IMR-90 (cell line): ENCODE results near the gene HCK. TPM values are rescaled to one million over a fixed set of nuclear protein-coding genes. Genes with fewer than 3 reads are reported as not detected.

ENCODE experiments used
- ATAC-seq: fragments of 200-7000 bp; cut with Tn5 transposase; 2 replicates; pipeline ENCODE4 v1.9.1; 2020; ENCODE audit warnings: low read depth, mild to moderate bottlenecking, moderate library complexity
- BruUV-seq: library from RNA; stranded (reverse); fragments of 400-500 nt; replicated peaks from 2 replicates; lab custom pipeline; 2021; lab: Mats Ljungman, UMichigan
- CTCF ChIA-PET: fragments of 300-600 bp; formaldehyde crosslinking; extraction: SDS; loops from one replicate; lab custom pipeline; 2021; ENCODE audit warnings: antibody characterized with exemption; lab: Yijun Ruan, JAX
- POLR2A ChIA-PET: fragments of 300-600 bp; sonication (Branson Sonifier 250); formaldehyde crosslinking; loops from one replicate; lab custom pipeline; 2022; ENCODE audit warnings: antibody characterized with exemption; ENCODE audit not compliant: unreplicated experiment; lab: Charles Lee
- DNase-seq: peaks from one replicate; pipeline ENCODE4 v3.0.0; 2013
- H2AFZ ChIP-seq: replicated peaks from 2 replicates; pipeline ENCODE3; 2013; ENCODE audit warnings: low read length, mild to moderate bottlenecking; ENCODE audit not compliant: poor library complexity
- H2AK5ac ChIP-seq: 2 replicates; pipeline ENCODE4 v1.6.1; 2013; ENCODE audit warnings: low read depth, low read length, inconsistent platforms
- H2AK9ac ChIP-seq: replicated peaks from 2 replicates; pipeline ENCODE3; 2013; ENCODE audit warnings: mild to moderate bottlenecking, low read depth, low read length, moderate library complexity; ENCODE audit not compliant: poor library complexity
- H2BK120ac ChIP-seq: 2 replicates; pipeline ENCODE4 v1.6.1; 2013; ENCODE audit warnings: low read depth, low read length, inconsistent platforms
- H2BK15ac ChIP-seq: 3 replicates; pipeline ENCODE4 v1.6.1; 2013; ENCODE audit warnings: low read depth, low read length, inconsistent platforms
- H2BK20ac ChIP-seq: 2 replicates; pipeline ENCODE4 v1.6.1; 2013; ENCODE audit warnings: low read depth, mild to moderate bottlenecking, inconsistent platforms, low read length, moderate library complexity
- H2BK5ac ChIP-seq: 2 replicates; pipeline ENCODE4 v1.6.1; 2013; ENCODE audit warnings: mild to moderate bottlenecking, low read depth, low read length, inconsistent platforms; ENCODE audit not compliant: poor library complexity, severe bottlenecking
- H3K14ac ChIP-seq: replicated peaks from 2 replicates; pipeline ENCODE4 v1.6.1; 2013; ENCODE audit warnings: low read depth, low read length, inconsistent platforms
- H3K18ac ChIP-seq: 2 replicates; pipeline ENCODE4 v1.6.1; 2013; ENCODE audit warnings: low read depth, low read length, control low read depth
- H3K23ac ChIP-seq: 2 replicates; pipeline ENCODE4 v1.6.1; 2013; ENCODE audit warnings: low read depth, low read length, inconsistent platforms
- H3K27ac ChIP-seq: 2 replicates; pipeline ENCODE4 v1.5.1; 2013; ENCODE audit warnings: mild to moderate bottlenecking, control low read depth, low read length; ENCODE audit not compliant: insufficient read depth
- H3K27me3 ChIP-seq: 2 replicates; pipeline ENCODE4 v1.6.1; 2013; ENCODE audit warnings: low read length; ENCODE audit not compliant: control insufficient read depth, insufficient read depth
- H3K36me3 ChIP-seq: 2 replicates; pipeline ENCODE4 v1.6.1; 2013; ENCODE audit warnings: low read length, mixed read lengths; ENCODE audit not compliant: control insufficient read depth, insufficient read depth
- H3K4ac ChIP-seq: 2 replicates; pipeline ENCODE4 v1.6.1; 2013; ENCODE audit warnings: low read depth, low read length, inconsistent platforms
- H3K4me1 ChIP-seq: 2 replicates; pipeline ENCODE4 v1.6.1; 2013; ENCODE audit warnings: low read length, mixed read lengths; ENCODE audit not compliant: control insufficient read depth, insufficient read depth
- H3K4me2 ChIP-seq: 2 replicates; pipeline ENCODE4 v1.6.1; 2013; ENCODE audit warnings: low read depth, mild to moderate bottlenecking, control low read depth, low read length, moderate library complexity
- H3K4me3 ChIP-seq: 2 replicates; pipeline ENCODE4 v1.5.1; 2013; ENCODE audit warnings: low read depth, mild to moderate bottlenecking, control low read depth, low read length, moderate library complexity; ENCODE audit not compliant: insufficient read depth
- H3K56ac ChIP-seq: 2 replicates; pipeline ENCODE4 v1.6.1; 2013; ENCODE audit warnings: low read length, inconsistent platforms; ENCODE audit not compliant: insufficient read depth; ENCODE audit errors: extremely low read depth
- H3K79me1 ChIP-seq, 2 experiments: 2 replicates each; pipeline ENCODE4 v1.6.1; 2013; ENCODE audit warnings: low read length in 2 of 2, inconsistent platforms in 1 of 2, low read depth in 1 of 2
- H3K9ac ChIP-seq: 2 replicates; pipeline ENCODE4 v1.6.1; 2013; ENCODE audit warnings: low read depth, low read length, control low read depth
- H3K9me1 ChIP-seq: 2 replicates; pipeline ENCODE4 v1.6.1; 2013; ENCODE audit warnings: low read length, inconsistent platforms; ENCODE audit not compliant: insufficient read depth
- H3K9me3 ChIP-seq: 2 replicates; pipeline ENCODE4 v1.6.1; 2013; ENCODE audit warnings: low read length; ENCODE audit not compliant: control insufficient read depth, insufficient read depth
- H4K20me1 ChIP-seq: 2 replicates; pipeline ENCODE4 v1.6.1; 2013; ENCODE audit warnings: low read length, inconsistent platforms; ENCODE audit not compliant: insufficient read depth
- H4K5ac ChIP-seq: 2 replicates; pipeline ENCODE4 v1.6.1; 2013; ENCODE audit warnings: mild to moderate bottlenecking, low read depth, low read length, control low read depth
- H4K8ac ChIP-seq, 2 experiments: 2 replicates each; pipeline ENCODE4 v1.6.1; 2013; ENCODE audit warnings: low read depth in 2 of 2, low read length in 2 of 2, control low read depth in 1 of 2, inconsistent platforms in 1 of 2
- H4K91ac ChIP-seq: 2 replicates; pipeline ENCODE4 v1.6.1; 2013; ENCODE audit warnings: low read depth, low read length, inconsistent platforms; ENCODE audit not compliant: insufficient read depth
- ELK1 ChIP-seq: fragments of 150-350 bp; IDR thresholded peaks from 2 replicates; pipeline ENCODE4 v1.6.1; 2016; ENCODE audit warnings: low read depth, mild to moderate bottlenecking, low read length, moderate library complexity, borderline replicate concordance
- FOS ChIP-seq: fragments of 150-350 bp; IDR thresholded peaks from 2 replicates; pipeline ENCODE4 v1.6.1; 2016; ENCODE audit warnings: low read depth, low read length
- NFE2L2 ChIP-seq: fragments of 150-350 bp; IDR thresholded peaks from 2 replicates; pipeline ENCODE4 v1.6.1; 2016; ENCODE audit warnings: low read depth, mild to moderate bottlenecking, low read length
- RAD21 ChIP-seq: IDR thresholded peaks from 2 replicates; pipeline ENCODE4 v1.6.1; 2012; ENCODE audit warnings: low read length, improper control_type of control experiment
- RFX5 ChIP-seq: IDR thresholded peaks from 2 replicates; pipeline ENCODE4 v1.8.0; 2012; ENCODE audit warnings: low read depth, mild to moderate bottlenecking, low read length, moderate library complexity
- SMC3 ChIP-seq: fragments of 150-350 bp; IDR thresholded peaks from 2 replicates; pipeline ENCODE4 v1.6.1; 2016; ENCODE audit warnings: low read depth, mild to moderate bottlenecking, antibody characterized with exemption, low read length, moderate library complexity
- WGBS, 2 experiments: methylation state at CpG; one replicate each; pipeline versions ENCODE4 v1.1.5 to v1.1.7; 2013; ENCODE audit warnings: missing lambda C conversion rate in 2 of 2; ENCODE audit not compliant: insufficient read length in 1 of 2; ENCODE audit errors: extremely low coverage in 2 of 2; 5-methylcytosine and 5-hydroxymethylcytosine counted together
- dilution Hi-C: fragments of 300-500 bp; cut with HindIII; formaldehyde crosslinking; loops from one replicate; pipeline ENCODE4 v1.14.3; 2018; ENCODE audit warnings: low sequenced_read_pairs; ENCODE audit not compliant: unreplicated experiment
- in situ Hi-C: fragments of 300-500 bp; cut with MboI; formaldehyde crosslinking; loops from 3 replicates; pipeline ENCODE4 v1.14.3; 2019; ENCODE audit warnings: low sequenced_read_pairs, inconsistent platforms, mixed read lengths
- intact Hi-C: fragments of 100-400 bp; cut with micrococcal nuclease; formaldehyde crosslinking; loops from 2 replicates; pipeline ENCODE4 v1.10.0; 2022
- polyA plus RNA-seq, 3 experiments: library from polyadenylated mRNA; depleted of rRNA; stranded (reverse); fragments of >200 nt; gene quantifications; 2 replicates each; pipeline ENCODE4 v1.2.3, GENCODE V29; 2012; ENCODE audit warnings: low replicate concordance in 1 of 3
- total RNA-seq: library from RNA; depleted of rRNA; stranded (reverse); fragments of >200 nt; gene quantifications from 2 replicates; pipeline ENCODE4 v1.2.3, GENCODE V29; 2012

HCK gene
- total and polyA plus RNA-seq, 2 of the 4 experiments (the other 2 are of a cell fraction), result not detected

GRCh38 chr20:32028647-32029372 is 23.2 kb upstream of the HCK start:
- ChIA-PET POLR2A (no interaction called here), CTCF (no interaction called here)
- dilution Hi-C loops (no loop called here), in situ Hi-C loops (no loop called here), intact Hi-C loops (no loop called here)
- H2BK20ac ChIP-seq, result no peak overlapping the region
- H4K8ac ChIP-seq, result no peak overlapping the region
- H2BK5ac ChIP-seq, result no peak overlapping the region
- no peak for ATAC-seq
- no peak overlapping the region for H3K27ac ChIP-seq
- H4K91ac ChIP-seq, result no peak overlapping the region
- H2BK120ac ChIP-seq, result no peak overlapping the region
- no peak overlapping the region for H2BK15ac ChIP-seq
- no peak overlapping the region for H2AK5ac ChIP-seq
- no peak overlapping the region for H3K56ac ChIP-seq
- no peak overlapping the region for H3K4ac ChIP-seq
- no peaks in the 10 kb centered on the region for H3K36me3 ChIP-seq
- DNase-seq, result no peak
- no peak overlapping the region for H3K4me3 ChIP-seq
- no TSS peak for BruUV-seq
- no peak overlapping the region for H3K23ac ChIP-seq
- H3K18ac ChIP-seq, result no peak overlapping the region
- no peak overlapping the region for H3K14ac ChIP-seq
- 33% methylated on average over 9 of the region's 12 CpGs; no CpG with 5 or more reads in 1 of the 2 experiments for WGBS, 2 experiments
- no peak for TF ChIP-seq SMC3
- no peak for TF ChIP-seq RAD21
- TF ChIP-seq FOS, result no peak
- TF ChIP-seq RFX5, result no peak
- no peak for TF ChIP-seq NFE2L2
- no peak for TF ChIP-seq ELK1
- H3K4me1 ChIP-seq, result no peaks in the 10 kb centered on the region
- peaks cover 63% of the 10 kb centered on the region for H3K27me3 ChIP-seq
- H3K9ac ChIP-seq, result no peak overlapping the region
- H3K79me1 ChIP-seq, result no peaks in the 10 kb centered on the region
- H2AFZ ChIP-seq, result no peak overlapping the region
- H3K9me3 ChIP-seq, result no peaks in the 10 kb centered on the region
- H4K20me1 ChIP-seq, result no peaks in the 10 kb centered on the region
- H3K4me2 ChIP-seq, result no peak overlapping the region
- no peak overlapping the region for H2AK9ac ChIP-seq
- no peaks in the 10 kb centered on the region for H3K9me1 ChIP-seq
- H4K5ac ChIP-seq, result no peak overlapping the region
